Type B pancreatic cell (in vitro differentiated cells): ENCODE results near the gene RGS17. TPM values are rescaled to one million over a fixed set of nuclear protein-coding genes. Genes with fewer than 3 reads are reported as not detected.

Source experiments
- DNase-seq: peaks from one replicate; pipeline ENCODE4 v3.0.0; 2021; ENCODE audit warnings: mixed read lengths; ENCODE audit not compliant: unreplicated experiment; ENCODE audit errors: extremely low spot score
- H3K27ac Mint-ChIP-seq: 2 replicates; pipeline ENCODE4 v1.8.0; 2021; ENCODE audit warnings: mild to moderate bottlenecking, mixed read lengths
- H3K27me3 Mint-ChIP-seq: 2 replicates; pipeline ENCODE4 v1.8.0; 2021; ENCODE audit warnings: mixed read lengths
- H3K36me3 Mint-ChIP-seq: 2 replicates; pipeline ENCODE4 v1.8.0; 2021; ENCODE audit warnings: mixed read lengths
- H3K4me1 Mint-ChIP-seq: one replicate; pipeline ENCODE4 v1.8.0; 2021; ENCODE audit warnings: mixed read lengths; ENCODE audit not compliant: unreplicated experiment
- H3K4me3 Mint-ChIP-seq: 2 replicates; pipeline ENCODE4 v1.8.0; 2021; ENCODE audit warnings: mild to moderate bottlenecking, mixed read lengths
- H3K9me3 Mint-ChIP-seq: 2 replicates; pipeline ENCODE4 v1.8.0; 2021; ENCODE audit warnings: mixed read lengths
- total RNA-seq: library from RNA; stranded (reverse); gene quantifications from 2 replicates; pipeline ENCODE4 v1.2.1, GENCODE V29; 2021; ENCODE audit warnings: low replicate concordance
- TF ChIP-seq, protein P1 (sequence below): fragments of 200-600 bp; sonication (generic); conservative IDR thresholded peaks from 2 replicates; pipeline ENCODE4 v1.5.0; 2021; ENCODE audit warnings: antibody characterized with exemption, mild to moderate bottlenecking

The RGS17 gene
- total RNA-seq, 1 donor from 2014 or later = 3.7 TPM

DNA sequence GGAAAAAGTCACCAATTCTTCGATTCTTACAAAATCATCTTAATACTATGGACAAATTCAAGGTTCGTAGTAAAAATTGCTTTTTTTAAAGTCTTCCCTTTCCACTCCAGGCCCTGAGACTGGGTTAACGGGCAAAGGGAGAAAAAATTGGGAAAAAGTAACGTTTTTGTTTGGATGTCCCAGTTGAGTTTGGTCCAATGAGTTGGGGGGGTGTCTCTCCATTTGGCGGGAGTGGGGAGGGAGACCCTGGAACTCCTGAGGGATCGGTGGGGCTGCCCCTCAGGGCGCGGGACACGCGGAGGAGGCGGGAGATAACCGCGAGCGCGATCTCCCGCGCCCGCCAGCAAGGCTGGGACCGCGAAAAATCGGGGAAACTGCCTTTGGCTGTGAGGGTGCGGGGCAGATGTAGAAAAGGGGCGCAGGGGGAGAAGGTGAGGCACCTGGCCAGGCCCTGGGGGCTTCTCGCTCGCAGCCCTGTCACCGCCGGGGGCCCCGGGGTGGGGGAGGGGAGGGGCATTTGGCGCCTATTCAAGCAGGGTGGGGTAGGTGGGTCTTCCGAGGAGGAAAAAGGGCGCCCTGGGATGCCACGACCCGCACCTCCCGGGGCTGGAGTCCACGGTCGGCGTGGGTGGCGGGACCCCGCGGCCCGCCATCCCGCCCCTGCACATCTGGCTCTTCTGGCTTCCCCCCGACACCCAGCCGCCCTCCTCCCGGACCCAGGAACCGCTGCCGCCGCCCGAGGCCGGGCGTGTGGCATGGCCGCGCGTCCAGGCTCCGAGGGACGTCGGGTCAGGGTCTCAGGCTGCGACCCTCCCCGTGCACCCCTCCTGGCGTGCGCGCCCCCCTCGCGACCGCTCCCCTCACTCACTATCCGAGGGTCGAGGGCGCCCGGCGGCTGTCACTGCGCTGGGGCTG is 148.8 kb downstream of the RGS17 start:
- peaks cover 12% of the 10 kb centered on the region for H3K36me3 Mint-ChIP-seq
- H3K4me3 Mint-ChIP-seq = peak overlapping the region; percentile 100
- no peaks in the 10 kb centered on the region for H3K27me3 Mint-ChIP-seq
- peak overlapping the region; percentile 53 for H3K27ac Mint-ChIP-seq
- TF ChIP-seq, protein P1, sequence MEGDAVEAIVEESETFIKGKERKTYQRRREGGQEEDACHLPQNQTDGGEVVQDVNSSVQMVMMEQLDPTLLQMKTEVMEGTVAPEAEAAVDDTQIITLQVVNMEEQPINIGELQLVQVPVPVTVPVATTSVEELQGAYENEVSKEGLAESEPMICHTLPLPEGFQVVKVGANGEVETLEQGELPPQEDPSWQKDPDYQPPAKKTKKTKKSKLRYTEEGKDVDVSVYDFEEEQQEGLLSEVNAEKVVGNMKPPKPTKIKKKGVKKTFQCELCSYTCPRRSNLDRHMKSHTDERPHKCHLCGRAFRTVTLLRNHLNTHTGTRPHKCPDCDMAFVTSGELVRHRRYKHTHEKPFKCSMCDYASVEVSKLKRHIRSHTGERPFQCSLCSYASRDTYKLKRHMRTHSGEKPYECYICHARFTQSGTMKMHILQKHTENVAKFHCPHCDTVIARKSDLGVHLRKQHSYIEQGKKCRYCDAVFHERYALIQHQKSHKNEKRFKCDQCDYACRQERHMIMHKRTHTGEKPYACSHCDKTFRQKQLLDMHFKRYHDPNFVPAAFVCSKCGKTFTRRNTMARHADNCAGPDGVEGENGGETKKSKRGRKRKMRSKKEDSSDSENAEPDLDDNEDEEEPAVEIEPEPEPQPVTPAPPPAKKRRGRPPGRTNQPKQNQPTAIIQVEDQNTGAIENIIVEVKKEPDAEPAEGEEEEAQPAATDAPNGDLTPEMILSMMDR = no peak
- no peak for DNase-seq
- no peaks in the 10 kb centered on the region for H3K9me3 Mint-ChIP-seq
- peaks cover 26% of the 10 kb centered on the region for H3K4me1 Mint-ChIP-seq

DNA sequence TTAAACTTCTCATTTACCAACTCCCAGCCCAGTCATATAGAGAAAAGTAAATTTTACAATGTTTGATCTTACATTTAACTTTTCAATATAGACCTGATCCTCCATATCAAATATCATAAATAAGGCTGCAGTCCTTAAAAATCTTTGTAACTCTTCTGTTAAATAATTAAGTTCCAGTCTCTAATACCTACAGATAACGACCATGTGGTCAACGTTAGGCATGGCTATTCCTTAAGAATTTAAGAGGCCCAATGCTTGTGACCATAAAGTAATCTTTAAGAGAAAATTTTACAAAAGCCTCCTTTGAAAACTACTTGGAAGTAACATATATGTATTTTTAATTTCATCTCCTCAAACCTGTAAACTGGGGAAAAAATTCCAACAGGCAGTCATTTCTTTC is 149.9 kb downstream of the RGS17 start:
- Mint-ChIP-seq H3K27me3 (no peaks in the 10 kb centered on the region), H3K27ac (no peak overlapping the region)

DNA sequence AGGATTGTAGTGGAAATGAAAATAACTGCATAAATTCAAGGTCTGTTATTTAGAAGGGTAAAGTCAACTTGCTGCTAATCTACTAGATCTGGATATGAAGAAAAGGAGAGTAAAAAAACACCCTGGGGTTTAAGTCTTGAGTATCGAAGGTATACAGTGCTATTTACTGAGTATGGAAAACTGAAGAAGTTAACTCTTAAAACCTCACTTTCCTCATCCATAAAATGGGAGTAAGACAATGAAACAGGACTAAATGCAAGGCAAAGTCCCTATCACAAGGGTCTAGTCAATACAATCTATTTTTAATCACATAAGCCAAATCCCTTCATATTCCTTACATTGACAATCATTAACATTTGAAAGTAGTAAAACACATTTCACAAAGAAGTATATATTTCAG is 150.4 kb downstream of the RGS17 start:
- Mint-ChIP-seq H3K27me3 (no peaks in the 10 kb centered on the region), H3K4me1 (peaks cover 35% of the 10 kb centered on the region), H3K4me3 (peak overlapping the region; percentile 75), H3K27ac (no peak overlapping the region), H3K36me3 (peaks cover 15% of the 10 kb centered on the region), H3K9me3 (no peaks in the 10 kb centered on the region)
- no peak for DNase-seq
- TF ChIP-seq, protein P1 = no peak

More for the DNA sequence above, 149.9 kb downstream of the RGS17 start:
- TF ChIP-seq, protein P1 = no peak
- Mint-ChIP-seq H3K36me3 (peaks cover 12% of the 10 kb centered on the region), H3K4me1 (peaks cover 35% of the 10 kb centered on the region), H3K4me3 (peak overlapping the region; percentile 75), H3K9me3 (no peaks in the 10 kb centered on the region)
- DNase-seq = no peak

DNA sequence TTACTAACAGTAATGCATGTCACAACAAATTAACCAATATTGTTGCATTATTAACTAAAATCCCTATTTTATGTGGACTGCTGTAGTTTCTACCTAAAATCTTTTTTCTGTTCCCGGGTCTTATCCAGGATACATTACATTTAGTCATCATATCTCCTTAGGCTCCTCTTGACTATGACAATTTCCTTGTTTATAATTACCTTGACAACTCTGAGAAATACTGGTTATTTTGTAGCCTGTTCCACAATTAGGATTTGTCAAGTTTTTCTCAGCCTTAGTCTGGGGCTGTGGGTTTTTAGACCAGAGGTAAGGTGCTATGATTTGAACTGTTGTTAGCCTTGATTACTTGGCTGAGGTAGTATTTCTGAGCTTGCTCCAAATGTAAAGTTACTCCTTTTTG is 152.0 kb downstream of the RGS17 start:
- H3K27me3 Mint-ChIP-seq = no peaks in the 10 kb centered on the region
- peak overlapping the region; percentile 11 for H3K4me3 Mint-ChIP-seq
- peaks cover 27% of the 10 kb centered on the region for H3K4me1 Mint-ChIP-seq
- no peak overlapping the region for H3K27ac Mint-ChIP-seq
- H3K9me3 Mint-ChIP-seq = peaks cover 4% of the 10 kb centered on the region
- H3K36me3 Mint-ChIP-seq = peaks cover 19% of the 10 kb centered on the region
- TF ChIP-seq, protein P1 = no peak
- DNase-seq = no peak

DNA sequence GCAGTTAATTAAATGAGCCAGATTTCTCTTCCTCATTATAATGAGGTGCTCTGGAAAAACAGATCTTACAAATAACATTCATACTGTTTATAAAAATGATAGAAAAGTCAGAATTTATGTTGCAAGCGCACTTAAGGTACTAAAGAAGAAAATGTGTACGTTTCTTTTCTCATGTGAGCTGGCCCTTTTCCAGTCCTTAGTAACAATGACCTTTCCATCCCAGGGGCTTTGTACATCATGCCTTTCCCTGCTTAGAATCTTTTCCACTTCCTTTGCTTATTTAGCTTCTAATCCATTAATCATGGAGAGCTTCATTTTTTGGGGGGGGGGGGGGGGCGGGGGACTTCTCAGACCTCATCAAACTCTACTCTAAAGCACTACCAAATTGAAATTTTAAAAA is 153.0 kb downstream of the RGS17 start:
- TF ChIP-seq, protein P1 = no peak
- H3K27me3 Mint-ChIP-seq = no peaks in the 10 kb centered on the region
- no peak for DNase-seq
- H3K27ac Mint-ChIP-seq = no peak overlapping the region
- H3K9me3 Mint-ChIP-seq = peaks cover 4% of the 10 kb centered on the region
- peaks cover 27% of the 10 kb centered on the region for H3K36me3 Mint-ChIP-seq
- no peak overlapping the region for H3K4me3 Mint-ChIP-seq
- peaks cover 26% of the 10 kb centered on the region for H3K4me1 Mint-ChIP-seq
